KOPT-K1 (cell line): ENCODE data around the gene PPP2R5E.
"Not testable (repeated sequence)": the region's sequence is repeated elsewhere in the genome, so short reads cannot be mapped to it uniquely, and the experiment has no call there.

Experiments used
- H3K27ac ChIP-seq: fragments of 200-600 bp; sonication (generic); 2 replicates; pipeline ENCODE4 v1.5.1; 2016; ENCODE audit warnings: antibody characterized with exemption, mild to moderate bottlenecking, low read depth, low read length; ENCODE audit not compliant: poor library complexity, severe bottlenecking
- H3K36me3 ChIP-seq: fragments of 200-600 bp; sonication (generic); 2 replicates; pipeline ENCODE4 v1.5.1; 2017; ENCODE audit warnings: antibody characterized with exemption, mild to moderate bottlenecking, low read length, moderate library complexity; ENCODE audit not compliant: insufficient read depth
- H3K9me3 ChIP-seq: fragments of 200-600 bp; sonication (generic); 2 replicates; pipeline ENCODE4 v1.5.1; 2017; ENCODE audit warnings: antibody characterized with exemption, low read length, mild to moderate bottlenecking; ENCODE audit not compliant: insufficient read depth, poor library complexity, severe bottlenecking

Gene PPP2R5E

DNA sequence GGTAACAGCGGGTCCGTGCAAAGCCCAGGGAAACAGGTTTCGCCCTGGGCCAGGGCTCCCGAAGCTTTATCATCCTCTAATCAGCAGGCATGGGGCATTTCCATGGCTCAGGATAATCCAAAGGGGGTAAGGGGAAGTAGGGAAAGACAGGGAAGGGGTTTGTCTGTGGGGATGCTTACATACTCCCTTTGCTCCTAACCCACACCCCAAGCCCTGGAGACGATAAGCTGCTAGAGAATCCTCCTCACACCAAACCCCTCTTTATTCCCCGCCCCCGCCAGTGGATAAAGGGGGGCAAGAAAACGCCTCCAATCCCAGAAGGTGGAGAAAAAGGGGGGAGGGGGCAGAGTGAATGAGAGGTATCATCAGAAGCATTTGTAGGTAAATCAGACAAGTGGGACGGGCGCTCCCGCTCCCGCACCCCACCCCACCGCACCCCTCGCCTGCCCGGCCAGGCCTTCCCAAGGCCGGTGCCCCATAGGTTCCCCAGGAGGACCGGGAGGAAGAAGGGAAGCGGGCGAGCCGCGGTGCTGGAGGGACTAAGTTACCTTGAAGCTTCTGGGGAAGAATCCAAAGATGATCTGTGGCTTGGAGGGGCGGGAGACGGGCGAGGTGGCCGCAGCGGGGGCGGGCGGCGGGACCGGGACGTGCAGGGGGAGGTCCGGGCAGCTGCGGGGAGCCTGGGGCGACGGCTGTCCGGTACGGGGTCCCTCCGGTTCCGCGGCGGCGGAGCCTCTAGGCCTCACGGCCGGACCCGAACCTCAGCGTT lies 762 bp downstream of the PPP2R5E start:
- Histone ChIP-seq H3K9me3 (no peaks in the 10 kb centered on the region), H3K27ac (peak overlapping the region; percentile 77)

DNA sequence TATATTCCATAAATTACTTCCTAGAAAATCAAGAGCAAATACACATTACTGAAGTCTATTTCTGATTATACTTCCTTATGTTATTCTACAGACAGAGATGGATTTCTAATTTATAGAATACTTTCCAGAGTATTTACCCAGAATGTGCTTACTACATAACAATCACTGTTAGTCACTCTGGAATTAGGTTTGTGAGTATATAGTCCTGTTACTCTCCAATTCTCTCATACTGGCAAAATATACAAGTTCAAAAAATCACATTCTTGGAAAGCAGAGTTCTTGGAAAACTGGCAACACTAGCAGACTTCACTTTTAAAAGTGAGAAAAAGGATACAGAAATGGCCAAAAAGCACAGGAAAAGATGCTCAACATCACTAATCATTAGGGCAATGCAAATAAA lies 7.3 kb downstream of the PPP2R5E start:
- Histone ChIP-seq H3K27ac (no peak overlapping the region), H3K36me3 (peaks cover 87% of the 10 kb centered on the region), H3K9me3 (no peaks in the 10 kb centered on the region)

More for the DNA sequence above, 762 bp downstream of the PPP2R5E start:
- peaks cover 27% of the 10 kb centered on the region for H3K36me3 ChIP-seq

DNA sequence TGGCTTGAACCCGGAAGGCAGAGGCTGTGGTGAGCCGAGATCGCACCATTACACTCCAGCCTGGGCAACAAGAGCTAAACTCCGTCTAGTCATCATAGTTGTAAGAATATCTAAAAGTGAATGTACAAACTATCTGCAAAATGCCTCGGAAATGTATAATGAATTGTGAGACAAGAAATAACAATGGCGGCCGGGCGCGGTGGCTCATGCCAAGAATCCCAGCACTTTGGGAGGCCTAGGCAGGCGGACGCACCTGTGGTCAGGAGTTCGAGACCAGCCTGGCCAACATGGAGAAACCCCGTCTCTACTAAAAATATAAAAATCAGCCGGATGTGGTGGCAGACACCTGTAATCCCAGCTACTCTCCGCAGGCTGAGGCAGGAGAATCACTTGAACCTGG lies 9.7 kb downstream of the PPP2R5E start:
- H3K9me3 ChIP-seq: no peaks in the 10 kb centered on the region
- H3K36me3 ChIP-seq: peaks cover 83% of the 10 kb centered on the region
- no peak overlapping the region for H3K27ac ChIP-seq

DNA sequence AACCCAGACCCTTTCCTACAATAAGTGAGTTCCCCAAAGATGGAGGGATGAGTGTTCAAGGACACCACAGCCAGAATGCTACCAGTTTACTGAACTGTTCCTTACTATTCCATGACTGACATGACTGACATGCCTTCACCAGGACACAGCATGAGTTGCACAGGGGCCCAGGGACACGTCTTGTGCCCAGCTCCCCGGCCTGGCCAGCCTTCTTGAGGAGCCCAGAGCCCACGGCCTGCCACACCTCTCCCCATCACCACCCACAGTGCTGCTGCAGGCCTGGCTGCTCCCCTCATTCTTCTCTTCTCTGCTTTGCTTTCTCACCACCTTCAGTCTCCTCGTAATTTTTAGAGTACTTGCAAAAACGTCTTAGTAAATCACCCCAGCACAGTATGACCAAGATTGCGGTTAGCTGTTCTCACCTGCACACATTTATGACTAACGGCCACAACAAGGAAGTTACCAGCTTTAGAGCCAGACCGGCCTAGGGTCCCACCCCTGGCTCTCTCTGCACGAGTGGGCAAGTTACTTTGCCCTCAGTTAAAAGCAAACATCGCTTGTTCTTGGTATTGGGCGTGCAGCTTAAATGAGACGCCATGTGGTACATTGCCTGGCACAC lies 18.5 kb downstream of the PPP2R5E start:
- no peak overlapping the region for H3K27ac ChIP-seq

DNA sequence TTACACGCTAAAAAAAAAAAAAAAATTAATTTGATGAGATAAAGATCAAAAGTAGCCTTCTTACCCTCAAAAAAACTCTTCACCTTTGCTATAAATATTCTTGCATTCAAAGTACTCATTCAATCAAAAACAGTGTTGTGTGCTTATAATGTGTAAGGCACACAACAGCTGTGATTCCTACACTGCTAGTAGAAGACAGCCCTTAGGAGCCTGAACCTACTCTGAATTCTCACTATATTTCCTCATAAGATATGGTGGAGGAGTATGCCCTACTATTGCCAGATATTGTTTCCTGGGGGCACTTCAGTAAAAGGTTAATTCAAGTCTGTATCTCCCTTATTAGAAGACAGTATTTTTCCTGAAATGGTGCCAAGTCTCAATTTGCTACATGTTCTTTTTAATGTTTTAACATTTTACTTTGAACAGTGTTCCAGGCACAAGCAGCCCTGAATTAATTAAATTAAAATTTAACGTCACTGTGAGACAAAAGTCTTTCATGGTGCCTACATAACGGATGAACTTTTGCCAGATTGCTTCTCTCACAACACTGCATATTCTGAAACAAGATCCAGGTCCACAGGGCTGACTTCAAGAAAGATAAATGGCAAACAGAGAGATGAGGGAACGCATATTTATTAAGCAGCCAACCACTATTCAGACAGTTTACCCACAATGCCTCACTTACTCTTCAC lies 19.3 kb downstream of the PPP2R5E start:
- Histone ChIP-seq H3K27ac (no peak overlapping the region), H3K36me3 (peaks cover 13% of the 10 kb centered on the region), H3K9me3 (no peaks in the 10 kb centered on the region)

More for the DNA sequence above, 18.5 kb downstream of the PPP2R5E start:
- no peaks in the 10 kb centered on the region for H3K9me3 ChIP-seq
- peaks cover 21% of the 10 kb centered on the region for H3K36me3 ChIP-seq

DNA sequence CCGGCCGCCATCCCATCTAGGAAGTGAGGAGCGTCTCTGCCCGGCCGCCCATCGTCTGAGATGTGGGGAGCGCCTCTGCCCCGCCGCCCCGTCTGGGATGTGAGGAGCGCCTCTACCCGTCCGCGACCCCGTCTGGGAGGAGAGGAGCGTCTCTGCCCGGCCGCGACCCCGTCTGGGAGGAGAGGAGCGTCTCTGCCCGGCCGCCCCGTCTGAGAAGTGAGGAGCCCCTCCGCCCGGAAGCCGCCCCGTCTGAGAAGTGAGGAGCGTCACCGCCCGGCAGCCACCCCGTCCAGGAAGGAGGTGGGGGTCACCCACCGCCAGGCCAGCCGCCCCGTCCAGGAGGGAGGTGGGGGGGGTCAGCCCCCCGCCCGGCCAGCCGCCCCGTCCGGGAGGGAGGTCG lies 20.7 kb downstream of the PPP2R5E start:
- H3K9me3 ChIP-seq, H3K27ac ChIP-seq: not testable (repeated sequence)
- H3K36me3 ChIP-seq: peaks cover 11% of the 10 kb centered on the region

DNA sequence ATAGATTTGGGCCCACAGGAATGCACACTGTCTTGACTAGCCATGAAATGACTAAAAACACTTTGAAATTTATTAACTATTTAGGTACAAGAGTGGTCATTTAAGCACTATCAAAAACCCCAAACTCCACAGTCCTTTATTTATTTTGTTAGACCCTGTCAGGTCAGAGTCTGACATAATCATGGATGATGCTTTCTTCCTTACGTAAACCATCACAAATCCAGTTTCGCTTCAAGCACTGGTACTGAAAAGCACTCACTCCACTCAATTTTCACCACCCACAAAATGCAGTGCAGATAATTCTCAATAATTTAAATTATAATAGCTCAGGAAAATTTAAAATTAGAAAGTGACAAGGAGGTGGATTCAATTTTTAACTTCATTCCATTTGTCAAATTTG lies 25.8 kb downstream of the PPP2R5E start:
- H3K27ac ChIP-seq: no peak overlapping the region
- H3K36me3 ChIP-seq: peaks cover 7% of the 10 kb centered on the region
- H3K9me3 ChIP-seq: no peaks in the 10 kb centered on the region

DNA sequence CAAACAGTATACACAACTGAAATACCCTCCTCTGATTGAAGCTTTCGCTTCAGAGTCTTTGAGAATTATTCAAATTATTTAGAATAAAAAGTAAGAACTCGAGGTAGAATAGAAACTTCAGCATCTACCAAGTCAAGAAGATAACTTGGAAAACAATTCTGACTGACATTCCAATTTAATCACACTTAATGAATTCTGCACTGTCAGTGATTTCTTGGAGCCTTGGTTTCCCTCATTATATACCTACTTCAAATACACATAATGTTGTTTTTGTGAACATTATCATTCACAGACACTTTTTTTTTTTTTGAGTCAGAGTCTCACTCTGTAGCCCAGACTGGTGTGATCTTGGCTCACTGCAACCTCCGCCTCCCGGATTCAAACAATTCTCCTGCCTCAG lies 27.9 kb downstream of the PPP2R5E start:
- Histone ChIP-seq H3K9me3 (no peaks in the 10 kb centered on the region), H3K36me3 (peaks cover 3% of the 10 kb centered on the region), H3K27ac (no peak overlapping the region)

DNA sequence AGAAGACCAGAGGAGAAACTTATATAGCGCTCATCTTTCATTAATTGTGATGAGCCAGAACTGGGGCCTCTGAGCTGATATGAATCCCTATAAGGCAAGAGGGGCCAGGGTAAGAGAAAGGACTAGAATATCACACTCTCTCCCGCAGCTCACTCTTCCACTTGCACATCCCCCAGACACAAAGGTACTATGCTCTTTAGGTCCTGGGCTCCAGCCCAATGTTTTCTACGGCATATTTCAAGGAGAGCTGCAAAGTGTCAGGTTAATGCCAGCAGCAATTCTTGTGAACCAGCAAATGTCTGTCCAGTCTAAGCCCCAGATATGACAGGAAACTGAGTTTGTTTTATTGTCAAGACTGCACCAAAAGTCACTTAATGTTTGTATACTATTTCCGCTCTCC lies 29.4 kb downstream of the PPP2R5E start:
- no peaks in the 10 kb centered on the region for H3K9me3 ChIP-seq
- H3K36me3 ChIP-seq: no peaks in the 10 kb centered on the region
- no peak overlapping the region for H3K27ac ChIP-seq

DNA sequence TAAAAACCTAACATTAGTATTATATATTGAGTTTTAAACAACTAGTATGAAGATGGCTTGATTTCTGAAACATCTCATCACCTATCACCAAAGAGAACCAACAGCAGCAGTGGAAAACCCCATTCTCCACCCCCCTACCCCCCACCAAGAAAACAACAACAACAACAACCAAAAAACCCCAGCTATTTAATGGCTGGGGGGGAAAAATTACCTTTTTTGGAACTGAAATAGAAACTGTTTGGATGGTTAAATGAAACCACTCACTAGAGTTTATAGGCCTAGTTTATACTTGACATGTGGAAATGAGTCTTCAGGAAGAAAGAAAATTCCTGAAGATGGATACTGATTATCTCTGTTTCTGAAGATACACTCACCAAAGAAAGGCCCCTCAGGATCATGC lies 30.3 kb downstream of the PPP2R5E start:
- no peaks in the 10 kb centered on the region for H3K36me3 ChIP-seq
- H3K9me3 ChIP-seq: no peaks in the 10 kb centered on the region
- H3K27ac ChIP-seq: no peak overlapping the region

DNA sequence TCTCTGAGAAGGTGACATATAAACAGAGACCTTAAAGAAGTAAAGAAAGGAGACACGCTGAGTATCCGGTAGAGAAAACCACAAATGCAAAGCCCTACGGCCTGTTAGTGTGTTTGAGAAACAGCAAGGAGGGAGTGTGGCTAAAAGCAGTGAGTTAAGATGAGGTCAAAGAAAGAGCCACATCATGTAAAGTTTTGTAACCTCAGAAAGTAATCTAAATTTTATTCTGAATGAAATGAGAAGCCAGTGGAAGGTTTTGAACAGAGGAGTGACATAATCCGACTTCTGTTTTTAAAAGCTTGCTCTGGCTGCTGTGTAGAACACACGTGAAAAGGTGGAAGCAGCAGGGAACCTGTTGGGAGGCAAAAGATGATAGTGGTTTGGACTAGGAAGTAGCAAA lies 32.6 kb downstream of the PPP2R5E start:
- Histone ChIP-seq H3K9me3 (no peaks in the 10 kb centered on the region), H3K27ac (no peak overlapping the region), H3K36me3 (no peaks in the 10 kb centered on the region)

DNA sequence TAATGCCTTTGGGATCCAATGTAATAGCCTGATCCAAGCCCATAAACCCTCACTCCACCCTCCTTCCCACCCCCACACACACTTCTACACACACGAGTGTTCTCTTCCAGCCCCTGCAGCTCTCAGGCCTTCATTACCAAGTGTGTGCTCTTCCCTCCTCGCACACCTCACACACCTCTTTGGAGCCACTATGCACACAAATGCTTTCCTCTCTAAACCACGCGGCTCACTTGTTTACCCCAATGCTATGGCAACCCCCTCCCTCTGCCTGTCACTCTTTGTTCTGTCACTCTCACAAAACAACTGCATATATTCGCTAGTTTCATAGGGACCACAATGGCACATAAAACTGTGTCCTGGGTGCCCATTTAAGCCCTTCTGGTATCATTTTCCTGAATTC lies 35.1 kb downstream of the PPP2R5E start:
- H3K27ac ChIP-seq: no peak overlapping the region
- no peaks in the 10 kb centered on the region for H3K9me3 ChIP-seq
- no peaks in the 10 kb centered on the region for H3K36me3 ChIP-seq

DNA sequence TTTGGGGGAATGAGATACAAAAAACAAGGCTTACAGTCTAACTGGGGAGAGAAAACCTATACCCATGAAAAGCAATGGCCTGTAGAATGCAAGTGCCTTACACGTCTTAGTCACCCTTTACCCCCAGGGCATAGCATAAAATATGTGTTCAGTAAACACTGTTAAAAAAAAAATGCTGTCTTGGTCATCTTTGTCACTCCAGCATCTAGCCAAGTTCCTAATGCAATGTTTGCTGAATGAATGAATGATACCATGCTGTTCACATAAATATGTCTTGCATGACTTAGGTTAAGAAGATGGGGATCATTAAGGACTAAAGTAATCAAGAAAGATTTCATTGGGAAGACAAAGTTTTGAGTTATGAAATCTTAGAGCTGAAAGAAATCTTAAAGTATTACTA lies 38.5 kb downstream of the PPP2R5E start:
- H3K9me3 ChIP-seq: no peaks in the 10 kb centered on the region
- H3K36me3 ChIP-seq: no peaks in the 10 kb centered on the region
- H3K27ac ChIP-seq: no peak overlapping the region

DNA sequence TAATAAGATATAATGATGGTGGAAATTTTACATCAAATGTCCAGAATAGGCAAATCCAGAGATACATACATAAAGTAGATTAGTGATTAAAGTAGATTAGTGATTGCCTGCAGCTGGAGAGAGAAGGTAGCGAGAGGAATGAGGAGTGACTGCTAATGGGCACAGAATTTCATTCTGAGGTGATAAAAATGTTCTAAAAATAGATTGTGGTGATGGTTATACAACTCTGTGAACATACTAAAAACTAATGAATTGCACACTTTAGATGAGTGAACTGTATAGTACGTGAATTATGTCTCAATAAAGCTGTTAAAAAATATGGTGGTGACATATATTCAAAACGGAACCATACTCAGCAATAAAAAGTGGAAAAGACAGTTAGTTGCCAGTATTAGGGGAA lies 41.7 kb downstream of the PPP2R5E start:
- no peaks in the 10 kb centered on the region for H3K36me3 ChIP-seq
- H3K9me3 ChIP-seq: no peaks in the 10 kb centered on the region
- no peak overlapping the region for H3K27ac ChIP-seq

DNA sequence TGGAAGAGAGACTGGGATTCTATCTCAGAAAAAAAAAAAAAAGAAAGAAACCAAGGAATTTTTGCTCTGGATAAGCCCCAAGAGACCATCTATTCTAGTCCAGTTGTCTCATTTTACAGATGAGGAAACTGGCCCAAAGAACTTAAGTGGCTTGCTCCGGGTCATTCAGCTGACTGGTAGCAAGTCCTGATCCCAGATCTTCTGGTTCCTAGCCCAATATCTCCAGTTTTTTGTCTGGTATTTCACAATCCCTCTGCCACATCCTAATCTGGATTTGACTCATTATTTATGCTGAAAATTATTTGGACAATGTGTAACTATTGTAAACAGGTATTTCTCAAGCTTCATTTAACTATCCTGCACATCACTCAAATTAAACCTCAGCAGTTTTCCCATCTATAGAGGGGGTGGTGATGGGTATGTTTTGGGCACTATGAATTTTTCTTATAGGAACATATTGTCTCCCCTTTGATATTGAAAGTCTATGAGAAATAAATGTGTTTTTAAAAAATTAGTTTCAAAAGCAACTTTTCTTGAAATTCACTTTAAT lies 43.4 kb downstream of the PPP2R5E start:
- H3K9me3 ChIP-seq: no peaks in the 10 kb centered on the region
- H3K36me3 ChIP-seq: no peaks in the 10 kb centered on the region
- no peak overlapping the region for H3K27ac ChIP-seq
